Sigmoid colon (tissue), 4 donors: ENCODE results near the gene DUSP14.

Experiments used
- CTCF ChIP-seq, 4 experiments: fragments of 450-650 bp in 3 of 4; fragments of 200-600 bp in 1 of 4; IDR thresholded peaks; one replicate each; pipeline ENCODE4 v1.5.1; 2016 to 2019; ENCODE audit warnings: antibody characterized with exemption in 4 of 4, mild to moderate bottlenecking in 3 of 4, moderate library complexity in 2 of 4
- POLR2AphosphoS5 ChIP-seq, 4 donors: sonication (generic); formaldehyde crosslinking; IDR thresholded peaks; one replicate each; pipeline ENCODE4 v1.6.1; 2017; ENCODE audit warnings: antibody characterized with exemption in 4 of 4

DNA sequence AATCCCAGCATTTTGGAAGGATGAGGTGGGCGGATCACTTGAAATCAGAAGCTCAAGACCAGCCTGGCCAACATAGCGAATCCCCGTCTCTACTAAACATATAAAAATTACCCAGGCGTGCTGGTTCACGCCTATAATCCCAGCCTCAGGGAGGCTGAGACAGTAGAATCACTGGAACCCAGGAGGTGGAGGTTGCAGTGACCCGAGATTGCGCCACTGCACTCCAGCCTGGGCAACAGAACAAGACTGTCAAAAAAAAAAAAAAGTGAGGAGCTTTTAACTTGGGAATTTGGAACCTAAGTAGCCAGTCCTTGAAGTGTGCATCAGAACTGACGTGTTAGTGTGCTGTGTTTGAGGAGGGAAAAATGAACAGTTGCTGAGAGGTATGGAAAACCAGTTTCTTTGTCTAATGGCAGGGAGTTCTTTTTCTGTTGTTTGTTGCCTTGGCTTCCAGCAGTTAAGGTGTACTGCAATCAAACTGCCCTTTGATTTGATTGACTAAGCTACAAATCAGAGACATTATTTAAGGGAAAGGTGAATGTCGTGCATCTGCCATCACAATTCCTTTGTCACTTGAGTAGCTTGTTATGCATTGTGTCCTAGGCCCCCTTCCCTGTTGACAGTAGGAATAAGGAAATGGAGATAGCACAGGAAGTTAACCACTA is 8.6 kb upstream of the DUSP14 start:
- TF ChIP-seq CTCF (IDR thresholded peaks at IDR 0.05): no peak
- TF ChIP-seq POLR2AphosphoS5 (IDR thresholded peaks at IDR 0.05): no peak
